ENCODE data around the gene SLC30A4. TPM values are rescaled to one million over a fixed set of nuclear protein-coding genes. Genes with fewer than 3 reads are reported as not detected.

The SLC30A4 gene
- total and polyA plus RNA-seq, 8 donors, result 0.80 to 2.2 (median 1.4) TPM

GRCh38 chr15:45549541-45550220, 27.1 kb upstream of the SLC30A4 start:
- no peak for FAIRE-seq
- Histone ChIP-seq H3K27ac (no peak overlapping the region), H3K9me3 (no peaks in the 10 kb centered on the region), H3K4me1 (no peaks in the 10 kb centered on the region), H3K36me3 (no peaks in the 10 kb centered on the region), H3K27me3 (no peaks in the 10 kb centered on the region), H3K4me3 (no peak overlapping the region)
- no peak for ATAC-seq
- intact Hi-C loops (cut with DNase I), result no loop called here
- TF ChIP-seq, protein P1, sequence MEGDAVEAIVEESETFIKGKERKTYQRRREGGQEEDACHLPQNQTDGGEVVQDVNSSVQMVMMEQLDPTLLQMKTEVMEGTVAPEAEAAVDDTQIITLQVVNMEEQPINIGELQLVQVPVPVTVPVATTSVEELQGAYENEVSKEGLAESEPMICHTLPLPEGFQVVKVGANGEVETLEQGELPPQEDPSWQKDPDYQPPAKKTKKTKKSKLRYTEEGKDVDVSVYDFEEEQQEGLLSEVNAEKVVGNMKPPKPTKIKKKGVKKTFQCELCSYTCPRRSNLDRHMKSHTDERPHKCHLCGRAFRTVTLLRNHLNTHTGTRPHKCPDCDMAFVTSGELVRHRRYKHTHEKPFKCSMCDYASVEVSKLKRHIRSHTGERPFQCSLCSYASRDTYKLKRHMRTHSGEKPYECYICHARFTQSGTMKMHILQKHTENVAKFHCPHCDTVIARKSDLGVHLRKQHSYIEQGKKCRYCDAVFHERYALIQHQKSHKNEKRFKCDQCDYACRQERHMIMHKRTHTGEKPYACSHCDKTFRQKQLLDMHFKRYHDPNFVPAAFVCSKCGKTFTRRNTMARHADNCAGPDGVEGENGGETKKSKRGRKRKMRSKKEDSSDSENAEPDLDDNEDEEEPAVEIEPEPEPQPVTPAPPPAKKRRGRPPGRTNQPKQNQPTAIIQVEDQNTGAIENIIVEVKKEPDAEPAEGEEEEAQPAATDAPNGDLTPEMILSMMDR (IDR thresholded peaks at IDR 0.05), result no peak
- DNase-seq, result no peak
- WGBS, 2 donors, result 83 to 89% methylated on average over 9 of the region's 9 CpGs

DNA sequence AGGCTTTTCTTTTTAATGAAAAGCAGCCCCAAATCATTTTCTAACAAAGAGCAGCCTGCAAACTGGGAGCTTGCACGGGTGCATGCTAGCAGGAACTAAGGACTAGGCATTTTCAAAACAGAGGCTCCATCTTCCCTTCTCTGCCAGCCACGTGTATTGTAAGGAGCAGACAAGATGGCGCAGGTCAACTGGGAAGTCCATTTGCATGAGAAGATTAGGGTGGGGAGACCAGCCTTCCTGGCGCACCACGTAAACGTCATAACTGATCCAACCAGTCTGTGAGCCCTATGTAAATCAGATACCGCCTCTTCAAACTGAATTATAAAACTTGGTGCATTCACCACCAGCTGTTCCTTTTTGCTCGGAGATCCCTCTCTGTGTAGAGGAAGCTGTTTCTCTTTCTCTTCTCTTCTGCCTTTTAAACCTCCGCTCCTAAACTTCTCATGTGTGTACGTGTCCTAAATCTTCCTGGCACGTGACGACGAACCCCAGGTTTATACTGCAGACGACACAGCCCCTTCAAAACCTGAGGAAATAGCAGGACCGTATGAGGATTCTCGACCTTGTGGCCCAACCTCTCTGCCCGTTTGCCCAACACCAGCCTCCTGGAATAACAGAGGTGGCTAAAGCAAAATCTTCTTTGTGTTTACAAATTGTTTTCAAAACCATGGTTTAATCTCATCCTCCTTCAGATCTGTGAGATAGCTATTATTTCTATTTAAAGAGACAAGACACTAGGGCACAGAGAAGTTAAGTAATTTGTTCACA, 26.4 kb upstream of the SLC30A4 start:
- no peak for ATAC-seq
- DNase-seq, result no peak
- no peaks in the 10 kb centered on the region for H3K27me3 ChIP-seq
- H3K27ac ChIP-seq, result no peak overlapping the region
- TF ChIP-seq, protein P1 (IDR thresholded peaks at IDR 0.05), result no peak
- no peak for FAIRE-seq
- H3K9me3 ChIP-seq, result no peaks in the 10 kb centered on the region
- H3K4me3 ChIP-seq, result no peak overlapping the region
- 80 to 81% methylated on average over 17 of the region's 17 CpGs for WGBS, 2 donors
- H3K36me3 ChIP-seq, result no peaks in the 10 kb centered on the region
- intact Hi-C loops (cut with DNase I), result no loop called here
- H3K4me1 ChIP-seq, result no peaks in the 10 kb centered on the region

DNA sequence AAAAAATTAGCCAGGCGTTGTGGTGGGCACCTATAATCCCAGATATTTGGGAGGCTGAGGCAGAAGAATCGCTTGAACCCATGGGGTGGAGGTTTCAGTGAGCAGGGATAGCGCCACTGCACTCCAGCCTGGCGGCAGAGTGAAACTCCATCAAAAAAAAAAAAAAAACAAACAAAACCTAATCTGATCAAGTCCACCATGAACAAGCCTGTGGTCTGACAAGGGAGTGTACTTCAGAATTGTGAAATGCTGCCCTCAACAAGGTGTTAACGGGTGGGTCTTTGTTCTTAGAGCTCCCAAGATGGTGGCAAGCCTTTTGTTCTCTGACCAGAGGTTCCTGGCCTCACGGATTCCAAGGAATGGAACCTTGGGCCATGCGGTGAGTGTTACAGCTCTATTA, 24.2 kb upstream of the SLC30A4 start:
- 85 to 87% methylated on average over 7 of the region's 7 CpGs for WGBS, 2 donors
- Histone ChIP-seq H3K27ac (no peak overlapping the region), H3K36me3 (no peaks in the 10 kb centered on the region), H3K4me3 (no peak overlapping the region), H3K9me3 (no peaks in the 10 kb centered on the region), H3K4me1 (no peaks in the 10 kb centered on the region), H3K27me3 (no peaks in the 10 kb centered on the region)
- FAIRE-seq (no peak), ATAC-seq (no peak), DNase-seq (no peak)
- TF ChIP-seq, protein P1 (IDR thresholded peaks at IDR 0.05), result no peak
- intact Hi-C loops (cut with DNase I), result no loop called here

DNA sequence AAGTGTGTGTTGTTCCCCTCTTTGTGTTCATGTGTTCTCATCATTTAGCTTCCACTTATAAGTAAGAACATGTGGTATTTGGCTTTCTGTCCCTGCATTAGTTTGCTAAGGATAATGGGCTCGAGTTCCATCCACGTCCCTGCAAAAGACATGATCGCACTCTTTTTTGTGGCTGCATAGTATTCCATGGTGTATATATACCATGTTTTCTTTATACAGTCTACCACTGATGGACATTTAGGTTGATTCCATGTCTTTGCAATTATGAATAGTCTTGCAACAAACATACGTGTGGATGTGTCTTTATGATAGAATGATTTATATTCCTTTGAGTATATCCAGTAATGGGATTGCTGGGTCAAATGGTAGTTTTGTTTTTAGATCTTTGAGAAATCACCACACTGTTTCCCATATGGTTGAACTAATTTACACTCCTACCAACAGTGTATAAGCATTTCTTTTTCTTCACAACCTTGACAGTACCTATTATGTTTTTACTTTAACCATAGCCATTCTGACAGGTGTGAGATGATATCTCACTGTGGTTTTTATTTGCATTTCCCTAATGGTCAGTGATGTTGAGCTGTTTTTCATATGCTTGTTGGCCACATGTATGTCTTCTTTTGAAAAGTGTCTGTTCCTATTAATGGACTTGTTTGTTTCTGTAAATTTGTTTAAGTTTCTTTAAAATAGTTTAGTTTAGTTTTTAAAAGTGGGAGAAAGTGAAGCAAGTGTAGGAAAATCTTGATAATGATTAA, 21.9 kb upstream of the SLC30A4 start:
- 78 to 86% methylated on average over 4 of the region's 4 CpGs for WGBS, 2 donors
- FAIRE-seq (no peak), ATAC-seq (no peak), DNase-seq (no peak)
- no peak overlapping the region for H3K27ac ChIP-seq
- H3K36me3 ChIP-seq, result no peaks in the 10 kb centered on the region
- no peaks in the 10 kb centered on the region for H3K4me1 ChIP-seq
- H3K9me3 ChIP-seq, result no peaks in the 10 kb centered on the region
- TF ChIP-seq, protein P1 (IDR thresholded peaks at IDR 0.05), result no peak
- H3K27me3 ChIP-seq, result no peaks in the 10 kb centered on the region
- H3K4me3 ChIP-seq, result no peak overlapping the region
- intact Hi-C loops (cut with DNase I), result no loop called here
